ENCODE results near the gene ENOX1.

ENOX1 gene

DNA sequence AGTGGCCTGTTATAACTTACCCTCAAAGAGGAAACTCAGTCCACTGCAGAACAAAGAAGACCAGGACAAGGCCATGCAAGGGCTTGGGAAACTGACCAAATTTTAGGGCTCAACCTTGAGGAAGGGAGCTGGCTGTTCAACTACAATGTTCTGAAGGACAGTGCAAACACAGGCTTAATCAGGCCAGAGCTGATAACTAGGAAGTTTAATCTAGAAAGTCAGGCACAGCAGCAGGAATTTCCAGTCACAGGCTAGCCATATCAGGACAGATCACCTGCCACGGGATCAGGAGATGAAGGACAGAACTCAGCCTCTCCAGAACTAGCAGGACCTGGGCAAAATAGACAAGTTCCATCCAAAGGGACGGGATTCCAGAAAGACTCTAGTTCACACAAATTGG, 89.4 kb downstream of the ENOX1 start:
- Histone ChIP-seq H3K27me3 (replicated peaks in 2 of 5; ENCODE audit: control insufficient read depth in 4 of 5, insufficient read depth in 5 of 5, low read length in 4 of 5) (no peaks in the 10 kb centered on the region), H3K9me3 (ENCODE audit: control extremely low read depth in 1 of 5, control insufficient read depth in 4 of 5, insufficient read depth in 2 of 5, low read depth in 1 of 5, low read length in 4 of 5) (no peaks in the 10 kb centered on the region), H3K27ac (ENCODE audit: insufficient read depth in 1 of 2, low read depth in 1 of 2, low read length in 2 of 2, poor library complexity in 1 of 2, severe bottlenecking in 2 of 2) (no peak overlapping the region), H3K4me3 (ENCODE audit: control insufficient read depth in 1 of 7, extremely low read depth in 1 of 7, insufficient read depth in 4 of 7, low read depth in 2 of 7, low read length in 6 of 7) (no peak overlapping the region), H3K4me1 (ENCODE audit: control extremely low read depth in 1 of 4, control insufficient read depth in 4 of 4, insufficient read depth in 4 of 4, low read length in 3 of 4) (no peaks in the 10 kb centered on the region), H3K36me3 (ENCODE audit: control insufficient read depth in 4 of 4, insufficient read depth in 4 of 4, low read length in 3 of 4) (no peaks in the 10 kb centered on the region)
- 100% methylated on average over 2 of the region's 2 CpGs for WGBS (ENCODE audit: insufficient coverage)
- CTCF ChIA-PET, result no interaction called here
- POLR2A ChIA-PET, result no interaction called here
- DNase-seq, result no peak

GRCh38 chr13:43694146-43694664, 92.6 kb downstream of the ENOX1 start:
- no peaks in the 10 kb centered on the region for H3K4me1 ChIP-seq (ENCODE audit: control extremely low read depth in 1 of 4, control insufficient read depth in 4 of 4, insufficient read depth in 4 of 4, low read length in 3 of 4)
- H3K36me3 ChIP-seq (ENCODE audit: control insufficient read depth in 4 of 4, insufficient read depth in 4 of 4, low read length in 3 of 4), result no peaks in the 10 kb centered on the region
- no peak for DNase-seq
- no peaks in the 10 kb centered on the region for H3K27me3 ChIP-seq (replicated peaks in 2 of 5; ENCODE audit: control insufficient read depth in 4 of 5, insufficient read depth in 5 of 5, low read length in 4 of 5)
- no peak overlapping the region for H3K4me3 ChIP-seq (ENCODE audit: control insufficient read depth in 1 of 7, extremely low read depth in 1 of 7, insufficient read depth in 4 of 7, low read depth in 2 of 7, low read length in 6 of 7)
- CTCF ChIA-PET, result no interaction called here
- POLR2A ChIA-PET, result no interaction called here
- no peak overlapping the region for H3K27ac ChIP-seq (ENCODE audit: insufficient read depth in 1 of 2, low read depth in 1 of 2, low read length in 2 of 2, poor library complexity in 1 of 2, severe bottlenecking in 2 of 2)
- H3K9me3 ChIP-seq (ENCODE audit: control extremely low read depth in 1 of 5, control insufficient read depth in 4 of 5, insufficient read depth in 2 of 5, low read depth in 1 of 5, low read length in 4 of 5), result no peaks in the 10 kb centered on the region
- WGBS (ENCODE audit: insufficient coverage), result no CpG with 5 or more reads among the region's 1 CpG

DNA sequence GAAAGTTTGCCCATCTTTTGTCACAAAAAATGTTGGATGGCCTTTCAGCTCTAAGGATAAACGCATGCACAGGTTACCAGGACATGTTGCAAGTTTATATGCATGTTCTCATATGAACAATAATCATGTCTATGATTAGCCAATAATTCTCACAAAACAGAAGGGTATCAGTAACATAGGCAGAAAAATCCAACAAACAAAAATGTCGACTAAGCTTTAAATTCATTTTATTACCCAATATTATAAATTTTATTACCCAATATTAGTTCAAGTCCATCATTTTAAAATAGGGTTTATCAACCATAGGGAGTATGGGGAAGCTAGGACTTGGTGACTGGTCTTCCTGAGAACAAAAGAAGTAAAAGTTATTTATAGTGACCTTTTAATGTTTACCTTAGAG, 93.1 kb downstream of the ENOX1 start:
- H3K9me3 ChIP-seq (ENCODE audit: control extremely low read depth in 1 of 5, control insufficient read depth in 4 of 5, insufficient read depth in 2 of 5, low read depth in 1 of 5, low read length in 4 of 5), result no peaks in the 10 kb centered on the region
- DNase-seq, result no peak
- H3K4me1 ChIP-seq (ENCODE audit: control extremely low read depth in 1 of 4, control insufficient read depth in 4 of 4, insufficient read depth in 4 of 4, low read length in 3 of 4), result no peaks in the 10 kb centered on the region
- no peaks in the 10 kb centered on the region for H3K27me3 ChIP-seq (replicated peaks in 2 of 5; ENCODE audit: control insufficient read depth in 4 of 5, insufficient read depth in 5 of 5, low read length in 4 of 5)
- H3K27ac ChIP-seq (ENCODE audit: insufficient read depth in 1 of 2, low read depth in 1 of 2, low read length in 2 of 2, poor library complexity in 1 of 2, severe bottlenecking in 2 of 2), result no peak overlapping the region
- CTCF ChIA-PET, result interaction anchor here (1.1 kb wide), 1 partner anchor 15 kb away, joined by 3 read pairs; no protein-coding TSS in a partner anchor
- no CpG with 5 or more reads among the region's 2 CpGs for WGBS (ENCODE audit: insufficient coverage)
- H3K36me3 ChIP-seq (ENCODE audit: control insufficient read depth in 4 of 4, insufficient read depth in 4 of 4, low read length in 3 of 4), result no peaks in the 10 kb centered on the region
- H3K4me3 ChIP-seq (ENCODE audit: control insufficient read depth in 1 of 7, extremely low read depth in 1 of 7, insufficient read depth in 4 of 7, low read depth in 2 of 7, low read length in 6 of 7), result no peak overlapping the region
- POLR2A ChIA-PET, result no interaction called here

DNA sequence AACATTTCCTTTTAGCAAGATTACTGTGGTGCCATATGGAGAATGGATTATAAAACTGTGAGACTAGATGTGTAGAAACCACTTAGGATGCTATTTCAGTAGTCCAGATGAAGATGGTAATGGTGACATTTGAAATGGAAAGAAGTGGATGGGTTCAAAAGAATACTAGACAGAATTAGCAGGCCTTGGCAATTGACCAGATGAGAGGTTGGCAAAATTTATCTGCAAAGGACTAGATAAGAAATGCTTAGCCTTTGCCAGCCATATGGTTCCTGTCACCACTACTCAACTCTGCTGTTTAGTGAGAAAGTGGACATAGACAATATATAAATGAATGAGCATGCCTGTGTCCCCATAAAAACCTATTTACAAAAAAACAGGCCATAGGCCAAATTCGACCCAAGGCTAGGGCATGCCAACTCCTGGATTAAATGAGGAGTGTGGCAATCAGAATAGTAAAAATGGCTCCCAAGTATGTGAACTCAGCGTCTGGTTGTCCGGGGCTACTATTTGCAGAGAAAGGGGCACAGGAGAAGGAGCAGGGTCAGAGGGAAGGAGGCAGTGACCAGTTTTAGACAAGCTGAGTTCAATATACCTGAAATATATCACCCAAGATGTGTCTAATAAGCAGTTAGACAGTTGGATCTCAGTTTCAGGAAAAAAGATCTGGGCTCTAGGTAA, 98.4 kb downstream of the ENOX1 start:
- CTCF ChIA-PET, result no interaction called here
- no peak for DNase-seq
- Histone ChIP-seq H3K27ac (ENCODE audit: insufficient read depth in 1 of 2, low read depth in 1 of 2, low read length in 2 of 2, poor library complexity in 1 of 2, severe bottlenecking in 2 of 2) (no peak overlapping the region), H3K4me3 (ENCODE audit: control insufficient read depth in 1 of 7, extremely low read depth in 1 of 7, insufficient read depth in 4 of 7, low read depth in 2 of 7, low read length in 6 of 7) (no peak overlapping the region), H3K9me3 (ENCODE audit: control extremely low read depth in 1 of 5, control insufficient read depth in 4 of 5, insufficient read depth in 2 of 5, low read depth in 1 of 5, low read length in 4 of 5) (peaks cover 0 to 2% (median 0%) of the 10 kb centered on the region in 5 experiments), H3K4me1 (ENCODE audit: control extremely low read depth in 1 of 4, control insufficient read depth in 4 of 4, insufficient read depth in 4 of 4, low read length in 3 of 4) (no peaks in the 10 kb centered on the region), H3K36me3 (ENCODE audit: control insufficient read depth in 4 of 4, insufficient read depth in 4 of 4, low read length in 3 of 4) (no peaks in the 10 kb centered on the region), H3K27me3 (replicated peaks in 2 of 5; ENCODE audit: control insufficient read depth in 4 of 5, insufficient read depth in 5 of 5, low read length in 4 of 5) (no peaks in the 10 kb centered on the region)
- POLR2A ChIA-PET, result no interaction called here
- 100% methylated on average over 2 of the region's 3 CpGs for WGBS (ENCODE audit: insufficient coverage)

DNA sequence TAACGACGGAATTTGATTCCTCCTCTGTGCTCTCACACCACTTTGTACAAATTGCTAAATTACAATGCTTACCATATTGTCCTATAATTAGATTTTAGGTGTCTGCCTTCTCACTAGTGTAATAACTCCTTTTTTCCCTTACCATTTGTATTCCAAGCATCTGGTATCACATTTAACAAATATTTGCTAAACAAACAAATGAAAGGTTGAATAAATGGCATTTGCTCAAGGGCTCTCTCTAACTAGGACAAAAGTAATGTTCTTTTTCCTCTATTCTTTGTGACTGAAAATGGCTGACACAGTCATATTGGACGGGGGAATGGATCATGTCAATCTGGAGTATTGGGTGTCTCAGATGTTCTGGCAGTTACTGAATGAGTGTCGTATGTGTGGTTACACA, 99.7 kb downstream of the ENOX1 start:
- ChIA-PET CTCF (no interaction called here), POLR2A (no interaction called here)
- Histone ChIP-seq H3K36me3 (ENCODE audit: control insufficient read depth in 4 of 4, insufficient read depth in 4 of 4, low read length in 3 of 4) (no peaks in the 10 kb centered on the region), H3K4me3 (ENCODE audit: control insufficient read depth in 1 of 7, extremely low read depth in 1 of 7, insufficient read depth in 4 of 7, low read depth in 2 of 7, low read length in 6 of 7) (no peak overlapping the region), H3K27ac (ENCODE audit: insufficient read depth in 1 of 2, low read depth in 1 of 2, low read length in 2 of 2, poor library complexity in 1 of 2, severe bottlenecking in 2 of 2) (no peak overlapping the region), H3K9me3 (ENCODE audit: control extremely low read depth in 1 of 5, control insufficient read depth in 4 of 5, insufficient read depth in 2 of 5, low read depth in 1 of 5, low read length in 4 of 5) (peaks cover 0 to 2% (median 0%) of the 10 kb centered on the region in 5 experiments), H3K4me1 (ENCODE audit: control extremely low read depth in 1 of 4, control insufficient read depth in 4 of 4, insufficient read depth in 4 of 4, low read length in 3 of 4) (no peaks in the 10 kb centered on the region), H3K27me3 (replicated peaks in 2 of 5; ENCODE audit: control insufficient read depth in 4 of 5, insufficient read depth in 5 of 5, low read length in 4 of 5) (no peaks in the 10 kb centered on the region)
- no peak for DNase-seq
- 100% methylated on average over 2 of the region's 4 CpGs for WGBS (ENCODE audit: insufficient coverage)

DNA sequence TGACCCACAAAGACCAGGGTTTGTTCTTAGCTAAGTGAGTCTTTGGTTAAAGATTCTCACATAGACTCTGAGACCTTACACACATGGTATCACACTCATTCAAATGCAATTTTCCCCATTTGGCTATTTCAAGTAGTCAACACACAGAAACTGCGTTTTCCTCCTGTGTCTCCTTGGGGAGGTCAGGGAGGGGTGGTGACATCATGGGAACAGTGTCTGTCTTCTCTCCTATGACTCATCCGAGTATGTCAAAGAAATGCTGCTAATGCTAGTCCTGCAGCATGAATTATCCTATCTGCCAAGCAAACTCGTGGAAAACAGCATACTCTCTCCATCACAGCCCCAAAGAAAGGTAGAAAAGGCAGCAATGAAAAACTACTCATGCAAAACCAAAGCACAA, 100.2 kb downstream of the ENOX1 start:
- ChIA-PET CTCF (no interaction called here), POLR2A (no interaction called here)
- Histone ChIP-seq H3K4me1 (ENCODE audit: control extremely low read depth in 1 of 4, control insufficient read depth in 4 of 4, insufficient read depth in 4 of 4, low read length in 3 of 4) (no peaks in the 10 kb centered on the region), H3K27ac (ENCODE audit: insufficient read depth in 1 of 2, low read depth in 1 of 2, low read length in 2 of 2, poor library complexity in 1 of 2, severe bottlenecking in 2 of 2) (no peak overlapping the region), H3K27me3 (replicated peaks in 2 of 5; ENCODE audit: control insufficient read depth in 4 of 5, insufficient read depth in 5 of 5, low read length in 4 of 5) (no peaks in the 10 kb centered on the region), H3K36me3 (ENCODE audit: control insufficient read depth in 4 of 4, insufficient read depth in 4 of 4, low read length in 3 of 4) (no peaks in the 10 kb centered on the region), H3K9me3 (ENCODE audit: control extremely low read depth in 1 of 5, control insufficient read depth in 4 of 5, insufficient read depth in 2 of 5, low read depth in 1 of 5, low read length in 4 of 5) (peaks cover 0 to 2% (median 0%) of the 10 kb centered on the region in 5 experiments), H3K4me3 (ENCODE audit: control insufficient read depth in 1 of 7, extremely low read depth in 1 of 7, insufficient read depth in 4 of 7, low read depth in 2 of 7, low read length in 6 of 7) (no peak overlapping the region)
- 96% methylated on average over 3 of the region's 3 CpGs for WGBS (ENCODE audit: insufficient coverage)
- no peak for DNase-seq

GRCh38 chr13:43684963-43685725, 101.6 kb downstream of the ENOX1 start:
- ChIA-PET POLR2A (no interaction called here), CTCF (interaction anchor here (1.6 kb wide), 1 partner anchor 10 kb away, joined by 3 read pairs; no protein-coding TSS in a partner anchor)
- peaks cover 0 to 2% (median 0%) of the 10 kb centered on the region in 5 experiments for H3K9me3 ChIP-seq (ENCODE audit: control extremely low read depth in 1 of 5, control insufficient read depth in 4 of 5, insufficient read depth in 2 of 5, low read depth in 1 of 5, low read length in 4 of 5)
- DNase-seq, result no peak
- WGBS (ENCODE audit: insufficient coverage), result 95% methylated on average over 6 of the region's 9 CpGs
- no peak overlapping the region for H3K27ac ChIP-seq (ENCODE audit: insufficient read depth in 1 of 2, low read depth in 1 of 2, low read length in 2 of 2, poor library complexity in 1 of 2, severe bottlenecking in 2 of 2)
- H3K36me3 ChIP-seq (ENCODE audit: control insufficient read depth in 4 of 4, insufficient read depth in 4 of 4, low read length in 3 of 4), result no peaks in the 10 kb centered on the region
- H3K4me1 ChIP-seq (ENCODE audit: control extremely low read depth in 1 of 4, control insufficient read depth in 4 of 4, insufficient read depth in 4 of 4, low read length in 3 of 4), result no peaks in the 10 kb centered on the region
- no peak overlapping the region for H3K4me3 ChIP-seq (ENCODE audit: control insufficient read depth in 1 of 7, extremely low read depth in 1 of 7, insufficient read depth in 4 of 7, low read depth in 2 of 7, low read length in 6 of 7)
- no peaks in the 10 kb centered on the region for H3K27me3 ChIP-seq (replicated peaks in 2 of 5; ENCODE audit: control insufficient read depth in 4 of 5, insufficient read depth in 5 of 5, low read length in 4 of 5)
